ENCODE measurements around the gene RUVBL1.

The RUVBL1 gene

GRCh38 chr3:128133273-128133883 lies 9.8 kb upstream of the RUVBL1 start:
- DNase-seq (ENCODE audit: low read depth in 2 of 2), result no peak

- DNase-seq (ENCODE audit: low read depth in 2 of 2), result no peak
These were observed 8.5 kb upstream of the RUVBL1 start for GRCh38 chr3:128131897-128132646.

GRCh38 chr3:128128251-128128650 lies 4.6 kb upstream of the RUVBL1 start:
- no peak for DNase-seq (ENCODE audit: low read depth in 2 of 2)

GRCh38 chr3:128127236-128127635 lies 3.6 kb upstream of the RUVBL1 start:
- no peak for DNase-seq (ENCODE audit: low read depth in 2 of 2)

- DNase-seq (ENCODE audit: low read depth in 2 of 2), result no peak
These were observed 465 bp downstream of the RUVBL1 start for GRCh38 chr3:128123156-128123537.

GRCh38 chr3:128122013-128122412 lies 1.6 kb downstream of the RUVBL1 start:
- DNase-seq (ENCODE audit: low read depth in 2 of 2), result no peak

GRCh38 chr3:128113817-128114794 lies 9.5 kb downstream of the RUVBL1 start:
- no peak for DNase-seq (ENCODE audit: low read depth in 2 of 2)

GRCh38 chr3:128112357-128112968 lies 11.1 kb downstream of the RUVBL1 start:
- peak in 1 of 2 donors; percentile 36 for DNase-seq (ENCODE audit: low read depth in 2 of 2)

- DNase-seq (ENCODE audit: low read depth in 2 of 2), result no peak
These were observed 12.5 kb downstream of the RUVBL1 start for GRCh38 chr3:128111147-128111546.

GRCh38 chr3:128107834-128108233 lies 15.8 kb downstream of the RUVBL1 start:
- no peak for DNase-seq (ENCODE audit: low read depth in 2 of 2)

GRCh38 chr3:128103136-128103676 lies 20.4 kb downstream of the RUVBL1 start:
- no peak for DNase-seq (ENCODE audit: low read depth in 2 of 2)

GRCh38 chr3:128100638-128101037 lies 23.0 kb downstream of the RUVBL1 start:
- no peak for DNase-seq (ENCODE audit: low read depth in 2 of 2)

- DNase-seq (ENCODE audit: low read depth in 2 of 2), result no peak
These were observed 23.5 kb downstream of the RUVBL1 start for GRCh38 chr3:128100161-128100560.

GRCh38 chr3:128098234-128098633 lies 25.4 kb downstream of the RUVBL1 start:
- no peak for DNase-seq (ENCODE audit: low read depth in 2 of 2)

GRCh38 chr3:128095222-128095703 lies 28.3 kb downstream of the RUVBL1 start:
- peak; percentile 48 for DNase-seq (ENCODE audit: low read depth in 2 of 2)

- no peak for DNase-seq (ENCODE audit: low read depth in 2 of 2)
These were observed 29.1 kb downstream of the RUVBL1 start for GRCh38 chr3:128094295-128095151.

GRCh38 chr3:128091586-128091985 lies 32.0 kb downstream of the RUVBL1 start:
- DNase-seq (ENCODE audit: low read depth in 2 of 2), result no peak

GRCh38 chr3:128089135-128089534 lies 34.5 kb downstream of the RUVBL1 start:
- DNase-seq (ENCODE audit: low read depth in 2 of 2), result no peak

- no peak for DNase-seq (ENCODE audit: low read depth in 2 of 2)
These were observed 39.0 kb downstream of the RUVBL1 start for GRCh38 chr3:128084675-128085021.

GRCh38 chr3:128083980-128084674 lies 39.5 kb downstream of the RUVBL1 start:
- no peak for DNase-seq (ENCODE audit: low read depth in 2 of 2)

All from stimulated activated CD8-positive, alpha-beta memory T cell treated with anti-CD3 and anti-CD28 coated beads, Interleukin-15, amount 100 ng/mL, for 48 hours (primary cell).